ENCODE data around the gene SLC22A5.

SLC22A5 gene

GRCh38 chr5:132353486-132353995 is 16.0 kb upstream of the SLC22A5 start:
- no peaks in the 10 kb centered on the region for H3K9me3 ChIP-seq (replicated peaks; ENCODE audit: insufficient read depth, low read length)
- no peak overlapping the region for H2AFZ ChIP-seq (ENCODE audit: low read length)
- H3K4me2 ChIP-seq (ENCODE audit: low read depth, low read length): no peak overlapping the region
- no peaks in the 10 kb centered on the region for H3K9me2 ChIP-seq (replicated peaks; ENCODE audit: insufficient read depth, low read length)
- no peaks in the 10 kb centered on the region for H3K27me3 ChIP-seq (replicated peaks; ENCODE audit: insufficient read depth, low read length)
- no peak overlapping the region for H3K27ac ChIP-seq (ENCODE audit: low read length)
- H3K36me3 ChIP-seq (replicated peaks; ENCODE audit: insufficient read depth, low read length): no peaks in the 10 kb centered on the region
- no peak overlapping the region for H3K4me3 ChIP-seq (ENCODE audit: low read length)
- DNase-seq: no peak
- TF ChIP-seq EZH2phosphoT487 (IDR thresholded peaks at IDR 0.05; ENCODE audit: low read length): no peak
- TF ChIP-seq CTCF (IDR thresholded peaks at IDR 0.05; ENCODE audit: low read length): no peak
- no peak for TF ChIP-seq EZH2 (optimal IDR thresholded peaks at IDR 0.05; ENCODE audit: low read depth, low read length)
- H4K20me1 ChIP-seq (ENCODE audit: insufficient read depth, low read length): no peaks in the 10 kb centered on the region
- H3K79me2 ChIP-seq (ENCODE audit: low read length): no peaks in the 10 kb centered on the region
- H3K4me1 ChIP-seq (ENCODE audit: low read length): no peaks in the 10 kb centered on the region
- H3F3A ChIP-seq (ENCODE audit: insufficient read depth, low read length): no peaks in the 10 kb centered on the region
- no peak overlapping the region for H3K9ac ChIP-seq (ENCODE audit: low read length)

GRCh38 chr5:132354381-132355139 is 14.9 kb upstream of the SLC22A5 start:
- DNase-seq: no peak
- no peak overlapping the region for H3K9ac ChIP-seq (ENCODE audit: low read length)

GRCh38 chr5:132355140-132355765 is 14.3 kb upstream of the SLC22A5 start:
- Histone ChIP-seq H3K36me3 (replicated peaks; ENCODE audit: insufficient read depth, low read length) (no peaks in the 10 kb centered on the region), H4K20me1 (ENCODE audit: insufficient read depth, low read length) (no peaks in the 10 kb centered on the region), H3K4me3 (ENCODE audit: low read length) (no peak overlapping the region), H3K9me3 (replicated peaks; ENCODE audit: insufficient read depth, low read length) (no peaks in the 10 kb centered on the region), H3K79me2 (ENCODE audit: low read length) (no peaks in the 10 kb centered on the region), H3K4me1 (ENCODE audit: low read length) (no peaks in the 10 kb centered on the region), H3K9me2 (replicated peaks; ENCODE audit: insufficient read depth, low read length) (no peaks in the 10 kb centered on the region), H3K27ac (ENCODE audit: low read length) (no peak overlapping the region), H3K27me3 (replicated peaks; ENCODE audit: insufficient read depth, low read length) (no peaks in the 10 kb centered on the region), H3K4me2 (ENCODE audit: low read depth, low read length) (no peak overlapping the region), H3K9ac (ENCODE audit: low read length) (no peak overlapping the region), H3F3A (ENCODE audit: insufficient read depth, low read length) (no peaks in the 10 kb centered on the region), H2AFZ (ENCODE audit: low read length) (no peak overlapping the region)
- no peak for DNase-seq
- TF ChIP-seq EZH2 (optimal IDR thresholded peaks at IDR 0.05; ENCODE audit: low read depth, low read length) (no peak), CTCF (IDR thresholded peaks at IDR 0.05; ENCODE audit: low read length) (no peak), EZH2phosphoT487 (IDR thresholded peaks at IDR 0.05; ENCODE audit: low read length) (no peak)

More at GRCh38 chr5:132354381-132355139, 14.9 kb upstream of the SLC22A5 start:
- Histone ChIP-seq H3K27ac (ENCODE audit: low read length) (no peak overlapping the region), H4K20me1 (ENCODE audit: insufficient read depth, low read length) (no peaks in the 10 kb centered on the region), H3K9me3 (replicated peaks; ENCODE audit: insufficient read depth, low read length) (no peaks in the 10 kb centered on the region), H3K36me3 (replicated peaks; ENCODE audit: insufficient read depth, low read length) (no peaks in the 10 kb centered on the region), H3K27me3 (replicated peaks; ENCODE audit: insufficient read depth, low read length) (no peaks in the 10 kb centered on the region), H3K4me3 (ENCODE audit: low read length) (no peak overlapping the region), H3F3A (ENCODE audit: insufficient read depth, low read length) (no peaks in the 10 kb centered on the region), H3K4me1 (ENCODE audit: low read length) (no peaks in the 10 kb centered on the region), H3K4me2 (ENCODE audit: low read depth, low read length) (no peak overlapping the region), H3K9me2 (replicated peaks; ENCODE audit: insufficient read depth, low read length) (no peaks in the 10 kb centered on the region), H3K79me2 (ENCODE audit: low read length) (no peaks in the 10 kb centered on the region), H2AFZ (ENCODE audit: low read length) (no peak overlapping the region)
- no peak for TF ChIP-seq EZH2phosphoT487 (IDR thresholded peaks at IDR 0.05; ENCODE audit: low read length)
- TF ChIP-seq EZH2 (optimal IDR thresholded peaks at IDR 0.05; ENCODE audit: low read depth, low read length): no peak
- no peak for TF ChIP-seq CTCF (IDR thresholded peaks at IDR 0.05; ENCODE audit: low read length)

Data from MM.1S (cell line).